ENCODE results near the gene MTMR12.
"Not testable (repeated sequence)": the region's sequence is repeated elsewhere in the genome, so short reads cannot be mapped to it uniquely, and the experiment has no call there.

The MTMR12 gene

GRCh38 chr5:32297181-32298058 lies 15.3 kb downstream of the MTMR12 start:
- DNase-seq: no peak

DNA sequence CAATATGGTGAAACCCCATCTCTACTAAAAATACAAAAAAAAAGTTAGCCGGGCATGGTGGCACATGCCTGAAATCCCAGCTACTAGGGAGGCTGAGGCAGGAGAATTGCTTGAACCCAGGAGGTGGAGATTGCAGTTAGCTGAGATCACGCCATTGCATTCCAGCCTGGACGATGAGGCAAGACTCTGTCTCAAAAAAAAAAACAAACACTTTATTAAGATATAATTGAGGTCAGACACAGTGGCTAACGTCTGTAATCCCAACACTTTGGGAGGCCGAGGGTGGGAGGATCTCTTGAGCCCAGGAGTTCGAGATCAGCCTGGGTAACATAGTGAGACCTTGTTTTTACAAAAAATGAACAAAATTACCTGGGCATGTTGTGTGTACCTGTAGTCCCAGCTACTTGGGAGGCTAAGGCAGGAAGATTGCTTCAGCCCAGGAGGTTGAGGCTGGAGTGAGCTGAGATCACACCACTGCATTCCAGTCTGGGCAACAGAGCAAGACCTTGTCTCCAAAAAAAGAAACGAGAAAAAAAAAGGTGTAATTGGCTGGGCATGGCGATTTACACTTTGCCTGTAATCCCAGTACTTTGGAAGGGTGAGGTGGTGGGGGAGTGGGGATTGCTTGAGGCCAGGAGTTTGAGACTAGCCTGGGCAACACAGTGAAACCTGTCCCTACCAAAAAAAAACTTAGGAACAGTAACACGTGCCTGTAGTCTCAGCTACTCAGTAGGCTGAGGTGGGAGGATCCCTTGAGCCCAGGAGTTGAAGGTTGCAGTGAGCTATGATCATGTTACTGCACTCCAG lies 16.6 kb downstream of the MTMR12 start:
- DNase-seq: not testable (repeated sequence)

- no peak for DNase-seq
Observed at GRCh38 chr5:32291591-32291990, 21.1 kb downstream of the MTMR12 start.

- DNase-seq: no peak
Observed at GRCh38 chr5:32290922-32291321, 21.8 kb downstream of the MTMR12 start.

DNA sequence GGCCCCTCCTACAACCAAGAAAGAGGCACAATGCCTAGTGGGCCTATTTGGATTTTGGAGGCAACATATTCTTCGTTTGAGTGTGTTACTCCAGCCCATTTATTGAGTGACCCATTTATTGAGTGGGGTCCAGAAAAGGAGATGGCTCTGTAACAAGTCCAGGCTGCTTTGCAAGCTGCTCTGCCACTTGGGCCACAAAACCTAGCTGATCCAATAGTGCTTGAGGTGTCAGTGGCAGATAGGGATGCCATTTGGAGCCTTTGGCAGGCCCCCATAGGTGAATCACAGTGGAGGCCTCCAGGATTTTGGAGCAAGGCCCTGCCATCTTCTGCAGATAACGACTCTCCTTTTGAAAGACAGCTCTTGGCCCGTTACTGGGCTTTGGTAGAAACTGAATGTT lies 22.2 kb downstream of the MTMR12 start:
- DNase-seq: not testable (repeated sequence)

DNA sequence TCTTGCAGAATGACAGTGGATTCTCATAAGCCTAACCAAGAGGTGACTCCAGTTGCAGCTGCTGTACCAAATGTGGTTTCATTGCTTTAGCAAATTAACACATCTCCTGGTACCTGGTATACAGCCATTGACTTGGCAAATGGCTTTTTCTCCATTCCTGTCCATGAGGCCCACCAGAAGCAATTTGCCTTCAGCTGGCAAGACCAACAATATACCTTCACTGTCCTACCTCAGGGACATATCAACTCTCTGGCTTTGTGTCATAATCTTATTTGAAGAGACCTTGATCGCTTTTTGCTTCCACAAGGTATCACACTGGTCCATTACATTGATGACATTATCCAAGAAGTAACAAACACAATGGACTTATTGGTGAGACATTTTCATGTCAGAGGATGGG lies 22.8 kb downstream of the MTMR12 start:
- not testable (repeated sequence) for DNase-seq

- DNase-seq: not testable (repeated sequence)
Observed at GRCh38 chr5:32288135-32288534, 24.6 kb downstream of the MTMR12 start.

DNA sequence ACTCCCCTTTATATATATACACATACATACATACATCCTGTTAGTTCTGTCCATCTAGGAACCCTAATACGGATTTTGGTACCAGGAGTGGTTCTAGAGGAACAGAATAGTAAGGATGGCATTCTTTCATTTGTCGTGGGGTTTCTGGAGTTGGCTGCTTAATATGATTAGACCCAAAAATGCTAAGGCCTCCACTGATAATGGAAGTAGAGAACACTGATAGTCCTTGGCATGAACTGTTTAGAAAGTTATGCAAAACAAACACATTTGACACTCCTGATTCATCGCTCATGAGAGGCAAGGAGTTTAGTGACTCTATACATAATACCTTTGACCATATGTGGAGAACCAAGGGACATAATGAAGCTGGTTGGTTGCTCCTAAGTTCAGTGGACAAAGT lies 25.2 kb downstream of the MTMR12 start:
- DNase-seq: not testable (repeated sequence)

- DNase-seq: no peak
Observed at GRCh38 chr5:32285510-32286138, 27.1 kb downstream of the MTMR12 start.

- no peak for DNase-seq
Observed at GRCh38 chr5:32283539-32284377, 29.0 kb downstream of the MTMR12 start.

DNA sequence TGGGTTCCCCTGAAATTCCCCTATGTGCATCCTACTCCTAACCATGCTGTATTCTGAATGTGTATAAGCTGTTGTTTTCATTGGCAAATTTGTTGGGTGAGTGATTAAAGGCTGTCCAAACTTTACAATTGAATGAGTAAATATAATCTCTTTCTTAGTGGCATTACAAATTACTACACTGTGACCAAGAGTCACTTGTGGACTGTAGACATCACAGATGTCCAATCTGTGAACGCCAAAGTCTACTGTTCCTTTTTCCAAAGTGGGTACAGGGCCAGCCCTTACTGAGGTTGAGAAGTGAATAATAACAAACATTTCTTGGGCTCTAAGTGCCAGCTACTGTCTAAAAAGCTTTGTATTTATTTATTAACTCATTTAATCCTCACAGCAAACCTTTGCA lies 29.7 kb downstream of the MTMR12 start:
- DNase-seq: no peak

- DNase-seq: no peak
Observed at GRCh38 chr5:32282633-32283032, 30.1 kb downstream of the MTMR12 start.

GRCh38 chr5:32281378-32282133 lies 31.2 kb downstream of the MTMR12 start:
- DNase-seq: not testable (repeated sequence)

DNA sequence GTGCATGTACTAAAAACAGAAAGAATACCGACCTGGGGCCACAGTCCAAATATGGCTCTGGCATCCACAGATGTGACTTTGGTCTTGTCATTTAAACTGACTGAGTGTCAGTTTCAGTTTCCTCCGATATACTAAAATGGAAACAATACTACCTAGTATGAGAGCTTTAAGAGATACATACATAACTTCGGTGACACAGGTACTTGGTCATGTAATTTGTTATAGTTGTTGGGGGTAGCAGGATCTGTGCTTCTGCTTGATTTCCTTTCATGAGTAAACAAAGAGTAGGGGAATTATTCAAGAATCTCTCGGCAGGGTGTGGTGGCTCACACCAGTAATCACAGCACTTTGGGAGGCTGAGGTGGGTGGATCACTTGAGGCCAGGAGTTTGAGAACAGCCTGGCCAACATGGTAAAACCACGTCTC lies 32.1 kb downstream of the MTMR12 start:
- DNase-seq: no peak

- DNase-seq: no peak
Observed at GRCh38 chr5:32279786-32280185, 33.0 kb downstream of the MTMR12 start.

DNA sequence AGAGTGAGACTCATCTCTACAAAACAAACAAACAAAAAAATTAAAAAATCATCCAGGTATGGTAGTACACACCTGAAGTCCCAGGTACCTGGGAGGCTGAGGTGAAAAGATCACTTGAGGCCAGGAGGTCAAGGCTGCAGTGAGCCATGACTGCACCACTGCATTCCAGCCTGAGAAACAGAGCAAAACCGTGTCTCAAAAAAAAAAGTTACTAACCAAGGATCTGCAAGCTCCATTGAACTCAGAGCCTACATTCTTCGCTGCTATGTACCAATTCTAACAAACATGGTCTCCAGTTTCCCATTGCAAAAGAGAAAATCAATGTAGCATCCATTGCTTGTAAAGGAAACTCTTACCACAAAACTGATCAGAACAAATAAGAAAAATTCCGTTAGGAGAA lies 33.5 kb downstream of the MTMR12 start:
- DNase-seq: no peak

DNA sequence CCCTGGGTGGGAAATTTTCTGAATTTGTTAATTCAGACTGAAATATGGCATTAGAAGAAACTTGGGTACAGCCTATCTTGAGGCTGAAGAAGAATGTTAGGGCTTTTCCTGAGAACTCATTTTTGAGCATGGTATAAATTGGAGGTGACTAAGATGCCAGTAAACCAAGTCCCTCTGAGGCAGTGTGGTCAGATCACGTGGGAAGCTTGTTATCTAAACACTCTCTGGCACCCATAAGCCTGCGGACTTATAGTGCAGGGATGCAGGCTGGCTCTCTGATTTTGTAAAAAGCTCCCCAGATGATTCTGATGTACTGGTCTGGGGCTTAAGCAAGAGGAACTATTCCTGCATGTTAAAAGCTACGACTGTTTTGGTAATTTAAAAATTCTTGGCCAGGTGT lies 34.3 kb downstream of the MTMR12 start:
- peak; percentile 20 for DNase-seq

- DNase-seq: no peak
Observed at GRCh38 chr5:32277798-32278197, 34.9 kb downstream of the MTMR12 start.

DNA sequence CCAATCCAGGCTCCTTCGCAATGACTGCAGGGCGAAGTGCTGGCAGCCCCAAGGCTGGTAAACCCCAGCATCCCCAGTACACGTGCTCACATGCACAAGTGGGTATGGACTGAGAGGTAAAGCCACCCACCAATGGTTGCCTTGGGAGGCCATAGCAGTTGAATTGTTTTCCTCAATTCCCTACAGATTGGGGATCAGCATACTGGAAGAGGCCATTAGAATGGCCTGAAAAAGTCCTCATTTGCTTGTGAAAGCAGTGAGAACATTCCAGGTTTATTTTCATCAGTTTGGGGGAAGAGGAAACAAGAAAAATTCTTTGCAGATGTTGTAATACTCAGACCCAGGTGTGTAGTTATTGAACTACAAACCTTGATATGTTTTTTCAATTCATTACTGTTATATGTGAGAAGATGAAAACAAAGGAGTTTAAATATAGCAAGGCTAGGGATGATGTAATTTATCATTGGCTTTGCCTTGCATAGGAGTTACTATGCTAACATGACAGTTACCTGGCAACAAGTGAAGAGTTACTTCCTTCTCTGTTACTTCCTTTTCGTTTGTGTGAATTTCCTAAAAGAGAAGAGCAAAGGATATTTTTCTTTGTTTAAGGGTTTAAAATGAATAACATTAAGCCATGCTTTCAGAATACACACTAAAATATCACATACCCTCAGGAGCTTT lies 36.4 kb downstream of the MTMR12 start:
- DNase-seq: no peak

GRCh38 chr5:32275396-32275741 lies 37.4 kb downstream of the MTMR12 start:
- DNase-seq: no peak
